OCI-LY3 (cell line): Measurements from ENCODE around the gene FRMD1.

Experiments used
- EZH2phosphoT487 ChIP-seq: fragments of 200-600 bp; shearing (Covaris generic); IDR thresholded peaks from 2 replicates; pipeline ENCODE4 v1.6.1; 2018; ENCODE audit warnings: antibody characterized with exemption, mixed run types, low read depth
- TF ChIP-seq, protein P1 (sequence below): fragments of 200-600, 300-600 bp; sonication (generic); IDR thresholded peaks from 2 replicates; pipeline ENCODE4 v1.5.1; 2014; ENCODE audit warnings: antibody characterized with exemption, low read length, low read depth

DNA sequence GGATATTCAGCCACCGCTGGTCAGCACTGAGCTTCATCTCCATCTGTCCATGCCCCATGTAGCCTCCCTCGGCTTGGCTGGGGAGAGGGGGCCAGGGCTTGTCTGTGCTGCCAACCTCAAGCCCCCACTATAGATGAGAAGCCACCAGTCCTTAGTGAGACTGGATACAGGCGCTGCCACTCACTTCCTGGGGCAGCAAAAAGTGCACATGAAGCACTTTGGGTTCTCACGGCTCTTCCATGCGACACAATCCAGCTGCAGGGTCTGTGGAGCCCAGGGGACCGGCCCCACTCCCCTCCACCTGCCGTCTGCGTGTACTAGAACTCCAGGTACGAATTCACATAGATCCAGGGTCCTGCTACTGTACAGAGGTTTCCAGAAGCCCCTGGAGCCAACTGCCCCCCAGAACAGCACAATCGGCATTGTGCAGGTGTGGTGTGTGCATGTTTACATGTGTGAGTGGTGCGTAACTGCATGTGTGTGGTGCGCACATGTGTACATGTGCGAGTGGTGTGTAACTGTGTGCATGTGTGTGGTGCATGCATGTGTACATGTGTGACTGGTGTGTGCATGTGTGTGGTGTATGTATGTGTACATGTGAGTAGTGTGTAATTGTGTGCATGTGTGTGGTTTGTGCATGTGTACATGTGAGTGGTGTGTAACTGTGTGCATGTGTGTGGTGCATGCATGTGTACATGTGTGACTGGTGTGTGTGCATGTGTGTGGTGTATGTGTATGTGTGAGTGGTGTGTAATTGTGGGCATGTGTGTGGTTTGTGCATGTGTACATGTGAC, 4.9 kb downstream of the FRMD1 start:
- TF ChIP-seq, protein P1, sequence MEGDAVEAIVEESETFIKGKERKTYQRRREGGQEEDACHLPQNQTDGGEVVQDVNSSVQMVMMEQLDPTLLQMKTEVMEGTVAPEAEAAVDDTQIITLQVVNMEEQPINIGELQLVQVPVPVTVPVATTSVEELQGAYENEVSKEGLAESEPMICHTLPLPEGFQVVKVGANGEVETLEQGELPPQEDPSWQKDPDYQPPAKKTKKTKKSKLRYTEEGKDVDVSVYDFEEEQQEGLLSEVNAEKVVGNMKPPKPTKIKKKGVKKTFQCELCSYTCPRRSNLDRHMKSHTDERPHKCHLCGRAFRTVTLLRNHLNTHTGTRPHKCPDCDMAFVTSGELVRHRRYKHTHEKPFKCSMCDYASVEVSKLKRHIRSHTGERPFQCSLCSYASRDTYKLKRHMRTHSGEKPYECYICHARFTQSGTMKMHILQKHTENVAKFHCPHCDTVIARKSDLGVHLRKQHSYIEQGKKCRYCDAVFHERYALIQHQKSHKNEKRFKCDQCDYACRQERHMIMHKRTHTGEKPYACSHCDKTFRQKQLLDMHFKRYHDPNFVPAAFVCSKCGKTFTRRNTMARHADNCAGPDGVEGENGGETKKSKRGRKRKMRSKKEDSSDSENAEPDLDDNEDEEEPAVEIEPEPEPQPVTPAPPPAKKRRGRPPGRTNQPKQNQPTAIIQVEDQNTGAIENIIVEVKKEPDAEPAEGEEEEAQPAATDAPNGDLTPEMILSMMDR: no peak
- TF ChIP-seq EZH2phosphoT487: no peak
